ENCODE results near the gene XYLT1. TPM values are rescaled to one million over a fixed set of nuclear protein-coding genes. Genes with fewer than 3 reads are reported as not detected.

XYLT1 gene
- total RNA-seq, 1 experiment from 2014 or later: 25.0 TPM

DNA sequence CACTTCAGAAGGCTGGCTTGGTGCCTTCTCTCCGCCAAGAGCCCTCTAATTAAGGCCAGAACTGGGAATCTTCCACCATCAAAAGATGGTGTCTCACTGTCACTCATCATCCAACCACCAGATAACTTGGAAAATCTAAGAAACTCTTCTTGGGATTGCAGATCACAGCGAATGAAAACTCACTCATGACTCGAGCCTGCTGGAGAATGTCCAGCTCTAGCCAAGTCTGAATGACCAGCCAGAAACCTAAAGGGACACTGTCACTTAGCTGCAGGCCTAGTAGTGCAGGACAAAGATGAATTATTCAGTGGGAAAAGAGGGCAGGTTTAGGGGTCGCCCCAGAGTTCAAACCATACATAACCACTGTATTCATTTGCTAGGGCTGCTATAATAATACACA lies 107.8 kb downstream of the XYLT1 start (continued):
- TF ChIP-seq USF2 (CRISPR knock-in tag; IDR thresholded peaks at IDR 0.05) (no peak), ZNF232 (CRISPR knock-in tag; IDR thresholded peaks at IDR 0.05) (no peak)

DNA sequence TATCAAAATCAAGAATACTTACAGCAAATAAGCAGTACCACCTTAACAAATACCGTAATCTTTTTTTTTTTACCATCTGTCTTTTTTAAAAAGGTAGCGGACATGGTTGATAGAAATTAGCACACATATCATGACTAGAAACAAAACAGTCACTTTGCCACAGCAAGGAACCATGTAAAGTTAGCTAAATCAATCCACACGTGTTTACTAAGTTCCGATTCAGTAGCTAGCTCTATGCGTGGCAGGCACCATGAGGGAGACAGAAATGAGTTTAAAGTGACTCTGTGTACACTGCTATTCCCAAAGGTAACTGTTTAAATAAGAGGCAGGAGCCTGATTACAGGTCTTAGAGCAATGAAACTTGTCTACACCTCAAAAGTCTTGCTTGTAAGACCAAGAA lies 108.6 kb downstream of the XYLT1 start:
- ChIA-PET POLR2A (no interaction called here), CTCF (no interaction called here)
- Mint-ChIP-seq H3K4me1 (peaks cover 46% of the 10 kb centered on the region), H3K27me3 (ENCODE audit: low read depth) (no peaks in the 10 kb centered on the region), H3K4me3 (no peak overlapping the region), H3K9me3 (no peaks in the 10 kb centered on the region), H3K27ac (no peak overlapping the region), H3K36me3 (0 out of 2 replicates have a peak, but pooled peaks cover 2% of the 10 kb centered on the region)
- ATAC-seq: no peak
- no peak for DNase-seq (ENCODE audit: low spot score)
- no peak for TF ChIP-seq ELF4 (CRISPR knock-in tag; IDR thresholded peaks at IDR 0.05; ENCODE audit: low read depth)
- no peak for TF ChIP-seq ZNF121 (CRISPR knock-in tag; IDR thresholded peaks at IDR 0.05)
- no peak for TF ChIP-seq ZNF138 (CRISPR knock-in tag; conservative IDR thresholded peaks at IDR 0.05)
- no peak for TF ChIP-seq NR3C1 (CRISPR knock-in tag; conservative IDR thresholded peaks at IDR 0.05; ENCODE audit: low read depth)
- TF ChIP-seq, protein P1, sequence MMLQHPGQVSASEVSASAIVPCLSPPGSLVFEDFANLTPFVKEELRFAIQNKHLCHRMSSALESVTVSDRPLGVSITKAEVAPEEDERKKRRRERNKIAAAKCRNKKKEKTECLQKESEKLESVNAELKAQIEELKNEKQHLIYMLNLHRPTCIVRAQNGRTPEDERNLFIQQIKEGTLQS (CRISPR knock-in tag; conservative IDR thresholded peaks at IDR 0.05): no peak
- TF ChIP-seq NFE2L1 (CRISPR knock-in tag; IDR thresholded peaks at IDR 0.05): no peak
- TF ChIP-seq HMGXB4 (CRISPR knock-in tag; IDR thresholded peaks at IDR 0.05): no peak
- no peak for TF ChIP-seq NFYB (CRISPR knock-in tag; conservative IDR thresholded peaks at IDR 0.05; ENCODE audit: low read depth)
- no peak for TF ChIP-seq IRF2 (CRISPR knock-in tag; IDR thresholded peaks at IDR 0.05; ENCODE audit: borderline replicate concordance, low read depth)
- TF ChIP-seq GRHL2 (CRISPR knock-in tag; IDR thresholded peaks at IDR 0.05; ENCODE audit: insufficient replicate concordance, severe bottlenecking): no peak
- no peak for TF ChIP-seq FOXK1 (CRISPR knock-in tag; IDR thresholded peaks at IDR 0.05)
- TF ChIP-seq FOXJ3 (CRISPR knock-in tag; IDR thresholded peaks at IDR 0.05; ENCODE audit: borderline replicate concordance): no peak
- TF ChIP-seq, protein P2, sequence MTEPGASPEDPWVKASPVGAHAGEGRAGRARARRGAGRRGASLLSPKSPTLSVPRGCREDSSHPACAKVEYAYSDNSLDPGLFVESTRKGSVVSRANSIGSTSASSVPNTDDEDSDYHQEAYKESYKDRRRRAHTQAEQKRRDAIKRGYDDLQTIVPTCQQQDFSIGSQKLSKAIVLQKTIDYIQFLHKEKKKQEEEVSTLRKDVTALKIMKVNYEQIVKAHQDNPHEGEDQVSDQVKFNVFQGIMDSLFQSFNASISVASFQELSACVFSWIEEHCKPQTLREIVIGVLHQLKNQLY (CRISPR knock-in tag; IDR thresholded peaks at IDR 0.05): no peak
- TF ChIP-seq GABPB1 (CRISPR knock-in tag; IDR thresholded peaks at IDR 0.05): no peak
- TF ChIP-seq, protein P3, sequence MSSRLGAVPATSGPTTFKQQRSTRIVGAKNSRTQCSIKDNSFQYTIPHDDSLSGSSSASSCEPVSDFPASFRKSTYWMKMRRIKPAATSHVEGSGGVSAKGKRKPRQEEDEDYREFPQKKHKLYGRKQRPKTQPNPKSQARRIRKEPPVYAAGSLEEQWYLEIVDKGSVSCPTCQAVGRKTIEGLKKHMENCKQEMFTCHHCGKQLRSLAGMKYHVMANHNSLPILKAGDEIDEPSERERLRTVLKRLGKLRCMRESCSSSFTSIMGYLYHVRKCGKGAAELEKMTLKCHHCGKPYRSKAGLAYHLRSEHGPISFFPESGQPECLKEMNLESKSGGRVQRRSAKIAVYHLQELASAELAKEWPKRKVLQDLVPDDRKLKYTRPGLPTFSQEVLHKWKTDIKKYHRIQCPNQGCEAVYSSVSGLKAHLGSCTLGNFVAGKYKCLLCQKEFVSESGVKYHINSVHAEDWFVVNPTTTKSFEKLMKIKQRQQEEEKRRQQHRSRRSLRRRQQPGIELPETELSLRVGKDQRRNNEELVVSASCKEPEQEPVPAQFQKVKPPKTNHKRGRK (CRISPR knock-in tag; IDR thresholded peaks at IDR 0.05; ENCODE audit: borderline replicate concordance): no peak
- TF ChIP-seq SP1 (CRISPR knock-in tag; conservative IDR thresholded peaks at IDR 0.05): no peak
- TF ChIP-seq IRF1 (CRISPR knock-in tag; IDR thresholded peaks at IDR 0.05): no peak
- no peak for TF ChIP-seq KAT7 (CRISPR knock-in tag; IDR thresholded peaks at IDR 0.05; ENCODE audit: borderline replicate concordance)
- TF ChIP-seq EMX1 (CRISPR knock-in tag; IDR thresholded peaks at IDR 0.05): no peak
